Subcutaneous abdominal adipose tissue (tissue), 5 donors: ENCODE data around the gene NSRP1.

Source experiments
- H3K27ac ChIP-seq: one replicate; pipeline ENCODE4 v1.7.0; 2013; ENCODE audit warnings: low read depth, mild to moderate bottlenecking, inconsistent platforms, low read length, moderate library complexity
- H3K27me3 ChIP-seq, 5 donors: one replicate each; pipeline ENCODE4 v1.7.0; 2013; ENCODE audit warnings: low read length in 5 of 5, inconsistent platforms in 1 of 5; ENCODE audit not compliant: control insufficient read depth in 5 of 5, insufficient read depth in 4 of 5
- H3K36me3 ChIP-seq, 5 donors: one replicate each; pipeline ENCODE4 v1.7.0; 2013; ENCODE audit warnings: low read length in 5 of 5; ENCODE audit not compliant: control insufficient read depth in 5 of 5, insufficient read depth in 5 of 5
- H3K4me1 ChIP-seq, 5 donors: one replicate each; pipeline ENCODE4 v1.7.0; 2013; ENCODE audit warnings: low read length in 5 of 5, mild to moderate bottlenecking in 3 of 5, moderate library complexity in 1 of 5; ENCODE audit not compliant: control insufficient read depth in 5 of 5, insufficient read depth in 5 of 5
- H3K4me3 ChIP-seq, 5 donors: one replicate each; pipeline ENCODE4 v1.7.0; 2013; ENCODE audit warnings: low read length in 5 of 5, low read depth in 1 of 5
- H3K9ac ChIP-seq, 5 donors: one replicate each; pipeline ENCODE4 v1.7.0; 2013; ENCODE audit warnings: low read length in 5 of 5, mild to moderate bottlenecking in 4 of 5, moderate library complexity in 3 of 5
- H3K9me3 ChIP-seq, 5 donors: one replicate each; pipeline ENCODE4 v1.7.0; 2013; ENCODE audit warnings: low read length in 5 of 5; ENCODE audit not compliant: control insufficient read depth in 5 of 5
- donor health status: healthy.
- donor health status: healthy.
- donor health status: healthy.
- donor health status: healthy.
- donor health status: healthy.

Gene NSRP1

GRCh38 chr17:30212750-30213149 lies 96.1 kb downstream of the NSRP1 start:
- no peaks in the 10 kb centered on the region for H3K4me1 ChIP-seq
- no peak overlapping the region for H3K9ac ChIP-seq
- H3K9me3 ChIP-seq = no peaks in the 10 kb centered on the region
- H3K27me3 ChIP-seq = peaks cover 3 to 5% (median 3%) of the 10 kb centered on the region in 5 donors
- H3K4me3 ChIP-seq = no peak overlapping the region
- no peak overlapping the region for H3K27ac ChIP-seq
- H3K36me3 ChIP-seq = no peaks in the 10 kb centered on the region

DNA sequence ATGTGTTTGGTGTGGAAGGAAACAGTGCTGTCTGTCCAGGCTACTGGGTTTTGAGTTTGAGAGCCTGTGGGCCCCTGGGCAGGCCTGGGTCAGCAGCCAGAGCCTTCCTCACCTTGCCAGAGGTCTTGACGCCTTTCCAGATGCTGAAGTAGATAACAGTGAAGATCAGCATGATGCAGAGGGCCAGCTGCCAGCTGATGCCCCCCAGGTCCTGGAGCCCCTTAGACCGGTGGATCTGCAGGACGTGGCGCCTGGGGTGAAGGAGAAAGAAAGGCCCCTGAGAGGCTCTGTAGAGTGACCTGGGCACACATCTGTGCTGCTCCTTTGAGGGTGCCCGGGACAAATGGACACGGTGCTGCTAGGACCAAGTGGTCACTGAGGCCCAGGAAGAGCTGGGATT lies 100.4 kb downstream of the NSRP1 start:
- Histone ChIP-seq H3K36me3 (no peaks in the 10 kb centered on the region), H3K27ac (no peak overlapping the region), H3K9ac (no peak overlapping the region), H3K9me3 (no peaks in the 10 kb centered on the region), H3K4me3 (no peak overlapping the region), H3K27me3 (no peaks in the 10 kb centered on the region), H3K4me1 (peaks cover 0 to 12% (median 9%) of the 10 kb centered on the region in 5 donors)

GRCh38 chr17:30217746-30218245 lies 101.2 kb downstream of the NSRP1 start:
- Histone ChIP-seq H3K9me3 (no peaks in the 10 kb centered on the region), H3K4me1 (peaks cover 0 to 12% (median 9%) of the 10 kb centered on the region in 5 donors), H3K4me3 (no peak overlapping the region), H3K9ac (no peak overlapping the region), H3K27me3 (no peaks in the 10 kb centered on the region), H3K36me3 (no peaks in the 10 kb centered on the region), H3K27ac (no peak overlapping the region)

DNA sequence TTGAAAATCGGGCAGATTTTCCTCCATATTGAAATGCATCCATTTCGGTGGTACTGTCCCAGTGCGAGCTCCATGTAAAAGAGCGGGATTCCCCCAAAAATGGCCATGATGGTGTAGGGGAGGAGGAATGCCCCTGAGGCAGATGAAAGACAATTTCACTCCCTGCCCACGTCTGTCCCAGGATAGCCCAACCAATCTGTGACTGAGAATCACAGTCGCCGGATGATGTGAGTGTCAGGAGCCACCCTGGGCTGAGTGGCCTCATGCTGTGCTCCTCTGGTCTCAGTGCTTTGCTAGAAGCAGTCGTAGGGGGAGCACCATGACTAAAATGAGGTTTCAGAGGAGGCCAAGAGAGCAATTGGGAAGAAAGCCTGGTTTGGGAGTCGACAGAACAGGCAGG lies 102.2 kb downstream of the NSRP1 start:
- no peak overlapping the region for H3K27ac ChIP-seq
- no peaks in the 10 kb centered on the region for H3K9me3 ChIP-seq
- no peaks in the 10 kb centered on the region for H3K36me3 ChIP-seq
- H3K9ac ChIP-seq = no peak overlapping the region
- H3K4me3 ChIP-seq = no peak overlapping the region
- peaks cover 0 to 12% (median 9%) of the 10 kb centered on the region in 5 donors for H3K4me1 ChIP-seq
- H3K27me3 ChIP-seq = no peaks in the 10 kb centered on the region

DNA sequence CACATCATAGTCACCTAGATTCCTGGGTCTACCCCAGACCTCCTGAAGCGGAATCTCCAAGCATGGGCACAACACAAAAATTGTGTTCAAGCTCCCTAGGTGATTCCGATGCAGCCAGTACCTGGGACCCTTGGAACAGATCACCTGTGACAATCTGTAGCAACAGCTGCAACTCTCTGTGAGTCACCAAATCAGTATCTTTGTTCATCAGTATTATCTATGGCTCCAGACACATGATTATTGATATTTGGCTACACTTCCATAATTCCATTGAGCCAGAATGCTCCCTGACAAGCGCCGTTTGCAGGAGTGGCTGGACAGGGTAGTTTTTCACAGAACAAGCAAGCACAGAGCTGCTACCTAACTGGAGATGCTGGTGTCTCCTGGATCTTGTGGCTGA lies 102.7 kb downstream of the NSRP1 start:
- Histone ChIP-seq H3K4me1 (peaks cover 0 to 12% (median 9%) of the 10 kb centered on the region in 5 donors), H3K36me3 (no peaks in the 10 kb centered on the region), H3K27me3 (no peaks in the 10 kb centered on the region), H3K9me3 (no peaks in the 10 kb centered on the region), H3K9ac (no peak overlapping the region), H3K4me3 (no peak overlapping the region), H3K27ac (no peak overlapping the region)

GRCh38 chr17:30219833-30220232 lies 103.2 kb downstream of the NSRP1 start:
- no peak overlapping the region for H3K4me3 ChIP-seq
- no peaks in the 10 kb centered on the region for H3K36me3 ChIP-seq
- no peak overlapping the region for H3K27ac ChIP-seq
- H3K27me3 ChIP-seq = no peaks in the 10 kb centered on the region
- peaks cover 0 to 12% (median 9%) of the 10 kb centered on the region in 5 donors for H3K4me1 ChIP-seq
- H3K9me3 ChIP-seq = no peaks in the 10 kb centered on the region
- H3K9ac ChIP-seq = no peak overlapping the region

DNA sequence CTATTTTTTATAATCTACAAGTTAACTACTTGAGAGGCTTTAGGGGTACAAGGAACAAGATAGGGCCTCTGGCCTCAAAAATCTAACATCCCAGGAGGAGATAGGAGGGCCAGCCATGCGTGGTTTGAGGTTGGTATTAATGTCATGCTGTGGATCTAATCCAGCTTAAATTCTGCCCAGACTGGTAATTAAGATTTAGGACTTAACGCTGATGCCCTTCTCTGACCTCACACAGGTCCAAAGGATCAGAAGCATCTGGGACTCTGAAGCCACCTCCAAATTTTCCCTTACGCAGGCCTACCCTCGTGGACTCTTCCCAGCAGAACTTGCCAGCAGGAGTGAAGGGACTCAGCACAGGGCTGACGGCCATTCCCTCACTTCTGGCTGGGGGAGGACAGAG lies 103.8 kb downstream of the NSRP1 start:
- H3K4me3 ChIP-seq = no peak overlapping the region
- no peaks in the 10 kb centered on the region for H3K9me3 ChIP-seq
- no peak overlapping the region for H3K27ac ChIP-seq
- peaks cover 0 to 12% (median 9%) of the 10 kb centered on the region in 5 donors for H3K4me1 ChIP-seq
- H3K9ac ChIP-seq = no peak overlapping the region
- H3K27me3 ChIP-seq = peaks cover 0 to 2% (median 0%) of the 10 kb centered on the region in 5 donors
- no peaks in the 10 kb centered on the region for H3K36me3 ChIP-seq

DNA sequence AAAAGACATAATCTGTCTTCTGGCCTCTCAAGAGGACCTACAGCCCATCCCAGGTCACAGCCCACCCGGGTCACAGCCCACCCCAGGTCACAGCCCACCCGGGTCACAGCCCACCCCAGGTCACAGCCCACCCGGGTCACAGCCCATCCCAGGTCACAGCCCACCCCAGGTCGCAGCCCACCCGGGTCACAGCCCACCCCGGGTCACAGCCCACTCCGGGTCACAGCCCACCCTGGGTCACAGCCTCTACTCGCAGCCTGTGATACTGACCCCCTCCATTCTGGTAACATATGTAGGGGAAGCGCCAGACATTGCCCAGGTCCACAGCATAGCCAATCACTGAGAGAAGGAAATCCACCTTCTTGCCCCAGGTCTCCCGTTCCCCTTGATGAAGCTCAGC lies 104.7 kb downstream of the NSRP1 start:
- Histone ChIP-seq H3K36me3 (no peaks in the 10 kb centered on the region), H3K4me3 (no peak overlapping the region), H3K9ac (no peak overlapping the region), H3K9me3 (no peaks in the 10 kb centered on the region), H3K27ac (no peak overlapping the region), H3K4me1 (peaks cover 0 to 12% (median 9%) of the 10 kb centered on the region in 5 donors), H3K27me3 (peaks cover 0 to 2% (median 0%) of the 10 kb centered on the region in 5 donors)

DNA sequence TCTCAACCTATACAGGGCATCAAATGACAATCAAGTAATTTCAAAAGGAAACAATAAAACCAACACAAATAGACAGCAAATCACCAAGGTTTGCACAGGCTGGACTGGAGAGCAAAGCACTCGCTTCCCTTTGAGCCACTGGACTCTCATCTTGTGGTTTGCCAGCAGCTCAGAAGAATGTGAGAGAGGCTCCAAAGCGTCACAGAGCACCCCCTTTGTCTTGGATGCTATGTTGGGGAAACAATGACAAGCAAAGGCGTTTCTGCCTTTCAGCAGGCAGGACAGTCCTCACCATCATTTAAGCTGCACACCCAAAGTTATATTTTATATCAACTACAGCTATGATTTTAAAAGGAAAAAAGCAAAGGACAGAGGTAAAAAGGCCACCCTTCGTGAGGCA lies 105.6 kb downstream of the NSRP1 start:
- no peak overlapping the region for H3K27ac ChIP-seq
- H3K4me3 ChIP-seq = no peak overlapping the region
- H3K9me3 ChIP-seq = no peaks in the 10 kb centered on the region
- peaks cover 0 to 2% (median 0%) of the 10 kb centered on the region in 5 donors for H3K27me3 ChIP-seq
- no peaks in the 10 kb centered on the region for H3K36me3 ChIP-seq
- peaks cover 0 to 12% (median 9%) of the 10 kb centered on the region in 5 donors for H3K4me1 ChIP-seq
- H3K9ac ChIP-seq = no peak overlapping the region

DNA sequence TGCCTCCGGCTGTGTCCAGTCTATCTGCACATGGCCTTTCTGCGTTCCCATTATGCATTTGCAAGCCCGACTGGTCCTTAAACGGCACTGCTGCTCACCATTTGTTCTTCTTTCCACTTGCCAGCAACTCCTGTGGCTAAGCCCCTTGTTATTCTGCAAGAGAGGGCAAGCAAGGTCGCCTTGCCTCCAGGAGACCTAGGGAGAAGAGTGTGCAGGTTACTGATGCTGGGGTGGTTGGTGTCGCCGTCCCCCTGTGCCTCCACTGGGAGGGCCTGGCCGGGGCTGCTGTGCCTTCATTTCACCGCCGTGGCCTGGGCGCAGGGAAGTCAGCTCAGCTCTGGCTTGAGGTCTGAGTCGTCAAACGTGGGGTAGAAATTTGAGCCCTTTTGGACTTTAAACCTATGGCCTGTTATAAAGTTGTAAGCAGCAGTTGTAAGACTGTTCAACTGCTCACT lies 106.1 kb downstream of the NSRP1 start:
- H3K9ac ChIP-seq = no peak overlapping the region
- H3K4me3 ChIP-seq = no peak overlapping the region
- no peaks in the 10 kb centered on the region for H3K36me3 ChIP-seq
- H3K9me3 ChIP-seq = no peaks in the 10 kb centered on the region
- peaks cover 0 to 12% (median 9%) of the 10 kb centered on the region in 5 donors for H3K4me1 ChIP-seq
- no peak overlapping the region for H3K27ac ChIP-seq
- peaks cover 0 to 2% (median 0%) of the 10 kb centered on the region in 5 donors for H3K27me3 ChIP-seq
